Stomach (tissue), 9 donors: ENCODE measurements around the gene VPS51. TPM values are rescaled to one million over a fixed set of nuclear protein-coding genes. Genes with fewer than 3 reads are reported as not detected.
"Not testable (repeated sequence)": the region's sequence is repeated elsewhere in the genome, so short reads cannot be mapped to it uniquely, and the experiment has no call there.

ENCODE experiments used
- DNase-seq, 2 donors: peaks; one replicate each; pipeline versions ENCODE4 v3.0.0 to v3.0.0-alpha.2; 2013 to 2019
- H3K27ac ChIP-seq, 5 donors: fragments of 200-600 bp in 4 of 5; sonication (generic) in 4 of 5; one replicate each; pipeline ENCODE4 v1.5.1; 2013 to 2019; ENCODE audit warnings: mild to moderate bottlenecking in 1 of 5, moderate library complexity in 1 of 5
- H3K27me3 ChIP-seq, 3 donors: fragments of 200-600 bp; sonication (generic); one replicate each; pipeline ENCODE4 v1.5.1; 2017 to 2019; ENCODE audit warnings: mixed run types in 1 of 3
- H3K36me3 ChIP-seq, 4 donors: fragments of 200-600 bp; sonication (generic); 1 replicate in 3 of 4; 2 replicates in 1 of 4; pipeline ENCODE4 v1.5.1; 2016 to 2019
- H3K4me1 ChIP-seq, 4 donors: fragments of 200-600 bp; sonication (generic); one replicate each; pipeline ENCODE4 v1.5.1; 2016 to 2019
- H3K4me3 ChIP-seq, 4 donors: fragments of 200-600 bp; sonication (generic) in 3 of 4; one replicate each; pipeline ENCODE4 v1.5.1; 2016 to 2019; ENCODE audit warnings: mild to moderate bottlenecking in 1 of 4
- H3K9me3 ChIP-seq, 4 donors: fragments of 200-600 bp; sonication (generic); one replicate each; pipeline ENCODE4 v1.5.1; 2016 to 2019
- EP300 ChIP-seq: sonication (generic); formaldehyde crosslinking; IDR thresholded peaks from one replicate; pipeline ENCODE4 v1.6.1; 2017; ENCODE audit warnings: antibody characterized with exemption
- POLR2A ChIP-seq, 4 donors: fragments of 450-650 bp; IDR thresholded peaks; one replicate each; pipeline ENCODE4 v1.6.1; 2016; ENCODE audit warnings: antibody characterized with exemption in 4 of 4, control low read depth in 2 of 4, mild to moderate bottlenecking in 1 of 4, moderate library complexity in 1 of 4
- POLR2AphosphoS5 ChIP-seq, 3 donors: sonication (generic); formaldehyde crosslinking; IDR thresholded peaks; one replicate each; pipeline ENCODE4 v1.6.1; 2016; ENCODE audit warnings: antibody characterized with exemption in 3 of 3
- WGBS, 5 donors: extraction: QIAGEN DNeasy Blood & Tissue Kit in 3 of 5; methylation state at CpG; one replicate each; pipeline versions ENCODE4 v1.1.5 to v1.1.7; 2013 to 2018; 5-methylcytosine and 5-hydroxymethylcytosine counted together
- intact Hi-C: fragments of 100-400 bp; cut with DNase I; formaldehyde crosslinking; loops from one replicate; pipeline ENCODE4 v1.15.1; 2023; ENCODE audit warnings: low total_unique reads
- polyA plus RNA-seq, 3 donors: library from polyadenylated mRNA; stranded (reverse); fragments of 200-250 nt; gene quantifications; one replicate each; pipeline ENCODE4 v1.2.3, GENCODE V29; 2013
- total RNA-seq, 5 donors: library from RNA; depleted of rRNA; stranded (reverse); fragments of >200 nt; gene quantifications; one replicate each; pipeline versions ENCODE4 v1.1.0 to v1.2.3, GENCODE V29; 2014 to 2016
- TF ChIP-seq, protein P1 (sequence below), 7 experiments: fragments of 450-650 bp in 4 of 7; fragments of 200-600 bp in 3 of 7; sonication (generic) in 3 of 7; IDR thresholded peaks; one replicate each; pipeline ENCODE4 v1.5.1; 2016 to 2019; ENCODE audit warnings: antibody characterized with exemption in 7 of 7, control low read depth in 2 of 7, mild to moderate bottlenecking in 1 of 7
- donor health status: healthy with polysubstance abuse.
- donor health status: Bipolar disorder and iron deficiency.
- donor health status: healthy.

VPS51 gene
- total and polyA plus RNA-seq, 8 donors = 124 to 2,272 (median 202) TPM

GRCh38 chr11:65136515-65137096, 40.6 kb downstream of the VPS51 start:
- Histone ChIP-seq H3K4me3 (no peak overlapping the region), H3K9me3 (no peaks in the 10 kb centered on the region), H3K27me3 (no peaks in the 10 kb centered on the region), H3K36me3 (peaks cover 14 to 15% (median 15%) of the 10 kb centered on the region in 4 donors), H3K4me1 (peaks cover 25 to 40% (median 36%) of the 10 kb centered on the region in 4 donors), H3K27ac (peak overlapping the region in 1 of 5 donors; percentile 99)
- WGBS, 5 donors = 86 to 92% (median 90%) methylated on average over 15 of the region's 15 CpGs
- no peak for DNase-seq
- TF ChIP-seq POLR2A (IDR thresholded peaks at IDR 0.05) (no peak), EP300 (no peak), POLR2AphosphoS5 (IDR thresholded peaks at IDR 0.05) (no peak)
- TF ChIP-seq, protein P1, sequence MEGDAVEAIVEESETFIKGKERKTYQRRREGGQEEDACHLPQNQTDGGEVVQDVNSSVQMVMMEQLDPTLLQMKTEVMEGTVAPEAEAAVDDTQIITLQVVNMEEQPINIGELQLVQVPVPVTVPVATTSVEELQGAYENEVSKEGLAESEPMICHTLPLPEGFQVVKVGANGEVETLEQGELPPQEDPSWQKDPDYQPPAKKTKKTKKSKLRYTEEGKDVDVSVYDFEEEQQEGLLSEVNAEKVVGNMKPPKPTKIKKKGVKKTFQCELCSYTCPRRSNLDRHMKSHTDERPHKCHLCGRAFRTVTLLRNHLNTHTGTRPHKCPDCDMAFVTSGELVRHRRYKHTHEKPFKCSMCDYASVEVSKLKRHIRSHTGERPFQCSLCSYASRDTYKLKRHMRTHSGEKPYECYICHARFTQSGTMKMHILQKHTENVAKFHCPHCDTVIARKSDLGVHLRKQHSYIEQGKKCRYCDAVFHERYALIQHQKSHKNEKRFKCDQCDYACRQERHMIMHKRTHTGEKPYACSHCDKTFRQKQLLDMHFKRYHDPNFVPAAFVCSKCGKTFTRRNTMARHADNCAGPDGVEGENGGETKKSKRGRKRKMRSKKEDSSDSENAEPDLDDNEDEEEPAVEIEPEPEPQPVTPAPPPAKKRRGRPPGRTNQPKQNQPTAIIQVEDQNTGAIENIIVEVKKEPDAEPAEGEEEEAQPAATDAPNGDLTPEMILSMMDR (IDR thresholded peaks at IDR 0.05) = no peak
- intact Hi-C loops = no loop called here

GRCh38 chr11:65141896-65142494, 46.0 kb downstream of the VPS51 start:
- intact Hi-C loops = no loop called here
- Histone ChIP-seq H3K9me3 (no peaks in the 10 kb centered on the region), H3K4me3 (no peak overlapping the region), H3K4me1 (no peaks in the 10 kb centered on the region), H3K27ac (no peak overlapping the region), H3K36me3 (no peaks in the 10 kb centered on the region), H3K27me3 (no peaks in the 10 kb centered on the region)
- WGBS, 5 donors = 69 to 82% (median 74%) methylated on average over 7 of the region's 7 CpGs
- TF ChIP-seq, protein P1 (IDR thresholded peaks at IDR 0.05) = no peak
- TF ChIP-seq POLR2AphosphoS5 (IDR thresholded peaks at IDR 0.05) (no peak), POLR2A (IDR thresholded peaks at IDR 0.05) (no peak), EP300 (no peak)
- no peak for DNase-seq

DNA sequence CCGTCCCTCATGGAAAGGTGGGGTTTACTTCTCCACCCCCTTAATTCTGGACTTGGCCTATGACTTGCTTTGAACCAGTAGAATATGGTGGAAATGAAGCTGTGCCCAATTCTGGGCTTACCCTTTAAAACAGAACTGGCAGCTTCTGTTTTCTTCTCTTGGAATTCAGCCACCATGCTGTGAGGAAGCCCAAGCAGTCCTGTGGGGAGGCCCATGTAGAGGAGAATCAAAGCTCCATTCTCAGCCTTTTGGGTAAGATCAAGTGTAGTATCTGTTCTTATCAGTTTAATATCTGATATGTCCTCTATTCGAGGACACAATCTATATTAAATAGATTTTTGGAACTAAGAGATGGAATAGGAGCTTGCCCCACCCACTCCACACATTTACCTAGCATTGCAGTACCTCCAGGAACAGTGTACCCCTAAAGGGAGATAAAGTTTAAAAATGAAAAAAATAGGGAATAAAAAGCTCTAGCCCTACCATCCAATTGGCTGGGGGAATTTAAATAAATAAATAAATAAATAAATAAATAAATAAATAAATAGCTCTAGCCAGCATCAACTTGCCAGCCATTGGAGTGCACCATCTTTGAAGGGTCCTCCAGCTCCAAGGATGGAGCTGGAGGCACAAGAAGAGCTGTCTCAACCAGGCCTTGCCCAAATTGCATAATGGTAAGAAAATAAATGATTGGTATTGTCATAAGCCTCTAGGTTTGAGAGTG, 51.5 kb downstream of the VPS51 start:
- 70 to 87% (median 76%) methylated on average over 2 of the region's 2 CpGs for WGBS, 5 donors
- DNase-seq = no peak

DNA sequence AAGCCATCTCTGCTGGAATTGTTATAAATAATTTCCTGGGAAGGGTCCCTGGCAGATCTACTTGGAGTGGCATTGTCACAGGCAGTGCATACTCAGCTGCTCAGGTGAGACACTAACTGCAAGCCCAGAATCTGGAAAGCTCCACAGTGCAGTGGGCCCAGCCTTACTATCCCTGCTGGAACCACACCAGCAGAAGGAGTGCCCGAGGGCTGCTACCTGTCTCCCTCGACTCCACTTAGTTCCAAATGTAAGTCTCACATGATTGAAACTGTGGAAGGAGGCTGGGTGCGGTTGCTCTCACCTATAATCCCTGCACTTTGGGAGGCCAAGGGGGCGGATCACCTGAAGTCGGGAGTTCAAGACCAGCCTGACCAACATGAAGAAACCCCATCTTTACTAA, 52.6 kb downstream of the VPS51 start:
- Histone ChIP-seq H3K27me3 (no peaks in the 10 kb centered on the region), H3K4me3 (no peak overlapping the region), H3K4me1 (peaks cover 9 to 21% (median 10%) of the 10 kb centered on the region in 4 donors), H3K9me3 (peaks cover 0 to 4% (median 1%) of the 10 kb centered on the region in 4 donors), H3K36me3 (no peaks in the 10 kb centered on the region), H3K27ac (no peak overlapping the region)
- no peak for TF ChIP-seq POLR2A (IDR thresholded peaks at IDR 0.05)
- TF ChIP-seq POLR2AphosphoS5 (IDR thresholded peaks at IDR 0.05) = no peak
- TF ChIP-seq, protein P1 (IDR thresholded peaks at IDR 0.05) = no peak
- no peak for TF ChIP-seq EP300
- intact Hi-C loops = no loop called here
- WGBS, 5 donors = 77 to 94% (median 84%) methylated on average over 3 to 5 of the region's 5 CpGs
- DNase-seq = no peak

More for the DNA sequence above, 51.5 kb downstream of the VPS51 start:
- Histone ChIP-seq H3K4me3 (no peak overlapping the region), H3K9me3 (peaks cover 0 to 4% (median 1%) of the 10 kb centered on the region in 4 donors), H3K4me1 (peaks cover 9 to 21% (median 10%) of the 10 kb centered on the region in 4 donors), H3K27me3 (no peaks in the 10 kb centered on the region), H3K27ac (no peak overlapping the region), H3K36me3 (no peaks in the 10 kb centered on the region)
- TF ChIP-seq, protein P1 (IDR thresholded peaks at IDR 0.05) = no peak
- TF ChIP-seq POLR2AphosphoS5 (IDR thresholded peaks at IDR 0.05) (no peak), EP300 (no peak), POLR2A (IDR thresholded peaks at IDR 0.05) (no peak)
- intact Hi-C loops = no loop called here

DNA sequence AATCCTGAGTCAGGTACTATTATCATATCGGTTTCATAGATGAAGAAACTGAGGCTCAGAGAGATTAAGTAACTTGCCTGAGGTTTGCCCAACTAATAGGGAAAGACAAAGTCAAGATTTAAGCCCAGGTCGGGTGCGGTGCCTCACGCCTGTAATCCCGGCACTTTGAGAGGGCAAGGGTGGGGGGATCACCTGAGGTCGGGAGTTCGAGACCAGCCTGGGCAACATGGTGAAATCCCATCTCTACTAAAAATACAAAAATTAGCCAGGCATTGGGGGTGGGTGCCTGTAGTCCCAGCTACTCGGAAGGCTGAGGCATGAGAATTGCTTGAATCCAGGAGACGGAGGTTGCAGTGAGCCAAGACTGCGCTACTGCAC, 54.1 kb downstream of the VPS51 start:
- H3K9me3 ChIP-seq, H3K27me3 ChIP-seq, H3K4me3 ChIP-seq, H3K36me3 ChIP-seq, intact Hi-C loops, DNase-seq: not testable (repeated sequence)
- peaks cover 9 to 21% (median 10%) of the 10 kb centered on the region in 4 donors for H3K4me1 ChIP-seq
- WGBS, 5 donors = 73 to 93% (median 81%) methylated on average over 10 of the region's 10 CpGs
- H3K27ac ChIP-seq = peak overlapping the region in 4 of 5 donors; percentile 32 to 65 (median 58)
